Measurements from ENCODE around the gene MAP3K5. TPM values are rescaled to one million over a fixed set of nuclear protein-coding genes. Genes with fewer than 3 reads are reported as not detected.
"Not testable (repeated sequence)": the region's sequence is repeated elsewhere in the genome, so short reads cannot be mapped to it uniquely, and the experiment has no call there.

MAP3K5 gene
- total RNA-seq, 1 experiment from 2014 or later, result 8.1 TPM

GRCh38 chr6:136586295-136586694 is 206.0 kb downstream of the MAP3K5 start:
- no peak for ATAC-seq
- in situ Hi-C loops (cut with HindIII; ENCODE audit: low pct_unique_long_range_greater_than_20kb, low sequenced_read_pairs), result no loop called here

GRCh38 chr6:136585523-136585922 is 206.8 kb downstream of the MAP3K5 start:
- H3K4me1 ChIP-seq (ENCODE audit: control insufficient read depth, insufficient read depth, low read length); H3K9me3 ChIP-seq (ENCODE audit: control insufficient read depth, insufficient read depth, low read depth, low read length); BruUV-seq (replicated peaks); H3K27ac ChIP-seq (ENCODE audit: low read length); H3K4me3 ChIP-seq (ENCODE audit: low read depth in 2 of 2, low read length in 2 of 2); CTCF ChIA-PET; DNase-seq (ENCODE audit: low read depth, low spot score); ATAC-seq; intact Hi-C loops (cut with micrococcal nuclease; ENCODE audit: unreplicated experiment); H3K36me3 ChIP-seq (ENCODE audit: control insufficient read depth, insufficient read depth, low read length); H3K27me3 ChIP-seq (ENCODE audit: control insufficient read depth, insufficient read depth, low read length); in situ Hi-C loops (cut with HindIII; ENCODE audit: low pct_unique_long_range_greater_than_20kb, low sequenced_read_pairs): not testable (repeated sequence)
- POLR2A ChIA-PET, result interaction anchor here (0.6 kb wide), 1 partner anchor 21 kb away, joined by 4 read pairs; no protein-coding TSS in a partner anchor

More at GRCh38 chr6:136586295-136586694, 206.0 kb downstream of the MAP3K5 start:
- Histone ChIP-seq H3K27me3 (ENCODE audit: control insufficient read depth, insufficient read depth, low read length) (no peaks in the 10 kb centered on the region), H3K4me3 (ENCODE audit: low read depth in 2 of 2, low read length in 2 of 2) (no peak overlapping the region), H3K36me3 (ENCODE audit: control insufficient read depth, insufficient read depth, low read length) (no peaks in the 10 kb centered on the region), H3K9me3 (ENCODE audit: control insufficient read depth, insufficient read depth, low read depth, low read length) (no peaks in the 10 kb centered on the region), H3K27ac (ENCODE audit: low read length) (no peak overlapping the region), H3K4me1 (ENCODE audit: control insufficient read depth, insufficient read depth, low read length) (no peaks in the 10 kb centered on the region)
- TF ChIP-seq REST (IDR thresholded peaks at IDR 0.05; ENCODE audit: insufficient read depth in 1 of 2, low read depth in 2 of 2, low read length in 1 of 2), result no peak
- no peak for TF ChIP-seq SIN3A (IDR thresholded peaks at IDR 0.05; ENCODE audit: borderline replicate concordance, insufficient read depth, low read depth, low read length)
- TF ChIP-seq CTCF (IDR thresholded peaks at IDR 0.05), result no peak
- TF ChIP-seq TCF7L2 (IDR thresholded peaks at IDR 0.05; ENCODE audit: low read depth, low read length), result no peak
- TF ChIP-seq POLR2AphosphoS5 (IDR thresholded peaks at IDR 0.05; ENCODE audit: low read depth, low read length), result no peak
- intact Hi-C loops (cut with micrococcal nuclease; ENCODE audit: unreplicated experiment), result no loop called here
- no TSS peak for BruUV-seq (replicated peaks)
- DNase-seq (ENCODE audit: low read depth, low spot score), result peak; percentile 41
- CTCF ChIA-PET, result no interaction called here
- POLR2A ChIA-PET, result no interaction called here

GRCh38 chr6:136584290-136584689 is 208.0 kb downstream of the MAP3K5 start:
- CTCF ChIA-PET; H3K4me3 ChIP-seq (ENCODE audit: low read depth in 2 of 2, low read length in 2 of 2); H3K36me3 ChIP-seq (ENCODE audit: control insufficient read depth, insufficient read depth, low read length); DNase-seq (ENCODE audit: low read depth, low spot score); H3K27ac ChIP-seq (ENCODE audit: low read length); H3K4me1 ChIP-seq (ENCODE audit: control insufficient read depth, insufficient read depth, low read length); ATAC-seq; intact Hi-C loops (cut with micrococcal nuclease; ENCODE audit: unreplicated experiment); BruUV-seq (replicated peaks); H3K27me3 ChIP-seq (ENCODE audit: control insufficient read depth, insufficient read depth, low read length); in situ Hi-C loops (cut with HindIII; ENCODE audit: low pct_unique_long_range_greater_than_20kb, low sequenced_read_pairs); H3K9me3 ChIP-seq (ENCODE audit: control insufficient read depth, insufficient read depth, low read depth, low read length); POLR2A ChIA-PET: not testable (repeated sequence)

Data from Panc1 (cell line).